HepG2 (cell line): ENCODE measurements around the gene F12. TPM values are rescaled to one million over a fixed set of nuclear protein-coding genes. Genes with fewer than 3 reads are reported as not detected.

Experiments
- ATAC-seq: fragments of 200-7000 bp; cut with Tn5 transposase; 3 replicates; pipeline ENCODE4 v1.9.1; 2020; ENCODE audit warnings: mild to moderate bottlenecking, moderate library complexity
- BruUV-seq: library from RNA; stranded (reverse); fragments of 400-500 nt; replicated peaks from 2 replicates; lab custom pipeline; 2021; lab: Mats Ljungman, UMichigan
- CTCF ChIA-PET: fragments of 300-600 bp; formaldehyde crosslinking; extraction: SDS; loops from one replicate; lab custom pipeline; 2021; ENCODE audit warnings: low total read pairs, inconsistent platforms, low intra/inter-chr PET ratio; lab: Yijun Ruan, JAX
- POLR2A ChIA-PET: fragments of 350-600 bp; sonication (Branson Sonifier 250); formaldehyde crosslinking; loops from one replicate; lab custom pipeline; 2020; ENCODE audit warnings: antibody characterized with exemption, inconsistent platforms; lab: Yijun Ruan, JAX
- DNase-seq: peaks from one replicate; pipeline ENCODE4 v3.0.0-alpha.2; 2015; ENCODE audit warnings: low spot score
- FAIRE-seq: peaks from 3 replicates; lab custom pipeline; 2011; peaks lifted over from hg19 to GRCh38; lab: Jason Lieb, UNC
- H2AFZ ChIP-seq: one replicate; pipeline ENCODE4 v1.6.1; 2011; ENCODE audit warnings: low read length, inconsistent platforms
- H3K27ac ChIP-seq: fragments of 300-600 bp; 3 replicates; pipeline ENCODE4 v1.8.0; 2011; ENCODE audit warnings: mixed run types, mild to moderate bottlenecking, mixed read lengths, low read length, inconsistent platforms; ENCODE audit not compliant: insufficient read depth; ENCODE audit errors: extremely low read length
- H3K27me3 ChIP-seq, 2 experiments: fragments of 200-600 bp in 1 of 2; 2 replicates in 1 of 2; 3 replicates in 1 of 2; pipeline versions ENCODE4 v1.6.0 to v1.8.0; 2011; ENCODE audit warnings: low read length in 2 of 2, mild to moderate bottlenecking in 2 of 2, moderate library complexity in 2 of 2, inconsistent platforms in 1 of 2; ENCODE audit not compliant: insufficient read depth in 2 of 2, control insufficient read depth in 1 of 2
- H3K36me3 ChIP-seq, 2 experiments: fragments of 200-600 bp in 1 of 2; replicated peaks in 1 of 2; 2 replicates in 1 of 2; 3 replicates in 1 of 2; pipeline versions ENCODE4 v1.5.1 to v1.8.0; 2011; ENCODE audit warnings: low read length in 2 of 2, inconsistent platforms in 1 of 2; ENCODE audit not compliant: insufficient read depth in 2 of 2, control insufficient read depth in 1 of 2
- H3K4me1 ChIP-seq: 2 replicates; pipeline ENCODE4 v1.5.1; 2012; ENCODE audit warnings: low read length, inconsistent platforms; ENCODE audit not compliant: insufficient read depth
- H3K4me2 ChIP-seq: 2 replicates; pipeline ENCODE4 v1.6.0; 2011; ENCODE audit warnings: low read depth, low read length, inconsistent platforms
- H3K4me3 ChIP-seq, 3 experiments: fragments of 200-600 bp in 1 of 3; sonication (generic), shearing (Covaris generic) in 1 of 3; replicated peaks in 1 of 3; 2 replicates each; pipeline ENCODE4 v1.5.1; 2011 to 2016; ENCODE audit warnings: low read length in 3 of 3, inconsistent platforms in 2 of 3, low read depth in 2 of 3, mild to moderate bottlenecking in 2 of 3, control low read depth in 1 of 3, mixed read lengths in 1 of 3; ENCODE audit not compliant: insufficient read depth in 1 of 3
- H3K79me2 ChIP-seq: one replicate; pipeline ENCODE4 v1.6.1; 2011; ENCODE audit warnings: low read length, inconsistent platforms; ENCODE audit not compliant: insufficient read depth
- H3K9ac ChIP-seq: 2 replicates; pipeline ENCODE4 v1.6.0; 2011; ENCODE audit warnings: mild to moderate bottlenecking, low read depth, low read length, inconsistent platforms; ENCODE audit not compliant: insufficient read depth
- H3K9me3 ChIP-seq: 2 replicates; pipeline ENCODE4 v1.5.1; 2012; ENCODE audit warnings: mild to moderate bottlenecking, low read length
- H4K20me1 ChIP-seq: 2 replicates; pipeline ENCODE4 v1.6.0; 2011; ENCODE audit warnings: inconsistent platforms, mild to moderate bottlenecking, low read length, moderate library complexity; ENCODE audit not compliant: insufficient read depth
- AGO1 ChIP-seq: fragments of 200-400 bp; formaldehyde crosslinking; IDR thresholded peaks from 2 replicates; pipeline ENCODE4 v1.6.1; 2017; ENCODE audit warnings: mild to moderate bottlenecking, low read depth, low read length, moderate library complexity; ENCODE audit not compliant: poor library complexity, severe bottlenecking
- AGO2 ChIP-seq: fragments of 200-400 bp; formaldehyde crosslinking; optimal IDR thresholded peaks from 2 replicates; pipeline ENCODE3; 2017; ENCODE audit warnings: mild to moderate bottlenecking, low read depth, low read length, moderate library complexity
- ETV5 ChIP-seq: IDR thresholded peaks from 2 replicates; pipeline ENCODE4 v1.6.1; 2018; ENCODE audit warnings: missing biosample characterization, missing genetic modification reagents, inconsistent platforms, borderline replicate concordance
- GPN1 ChIP-seq: sonication (generic); formaldehyde crosslinking; IDR thresholded peaks from 2 replicates; pipeline ENCODE4 v1.5.1; 2020; ENCODE audit warnings: missing genetic modification reagents, borderline replicate concordance
- KDM2A ChIP-seq: sonication (generic); formaldehyde crosslinking; IDR thresholded peaks from 2 replicates; pipeline ENCODE4 v1.4.0; 2020; ENCODE audit warnings: low read depth, missing genetic modification reagents, borderline replicate concordance
- MBD4 ChIP-seq: IDR thresholded peaks from 2 replicates; pipeline ENCODE4 v1.6.1; 2012; ENCODE audit warnings: low read length, inconsistent platforms, borderline replicate concordance
- NCOA5 ChIP-seq: sonication (generic); formaldehyde crosslinking; IDR thresholded peaks from 2 replicates; pipeline ENCODE4 v1.4.0; 2020; ENCODE audit warnings: missing genetic modification reagents
- POGZ ChIP-seq: sonication (generic); formaldehyde crosslinking; IDR thresholded peaks from 2 replicates; pipeline ENCODE4 v1.4.0; 2020; ENCODE audit warnings: mild to moderate bottlenecking, missing genetic modification reagents
- RBFOX2 ChIP-seq: fragments of 200-400 bp; formaldehyde crosslinking; IDR thresholded peaks from 2 replicates; pipeline ENCODE4 v1.6.1; 2017; ENCODE audit warnings: low read depth, mild to moderate bottlenecking, low read length
- SRSF4 ChIP-seq: fragments of 200-400 bp; formaldehyde crosslinking; IDR thresholded peaks from one replicate; pipeline ENCODE4 v1.6.1; 2018; ENCODE audit warnings: mild to moderate bottlenecking, low read depth, low read length, moderate library complexity; ENCODE audit not compliant: poor library complexity, severe bottlenecking
- ZBTB42 ChIP-seq: sonication (generic); formaldehyde crosslinking; IDR thresholded peaks from 2 replicates; pipeline ENCODE4 v1.5.0; 2020; ENCODE audit warnings: mild to moderate bottlenecking, missing genetic modification reagents
- ZNF605 ChIP-seq: sonication (generic); formaldehyde crosslinking; IDR thresholded peaks from 2 replicates; pipeline ENCODE4 v1.8.0; 2022; ENCODE audit warnings: mild to moderate bottlenecking, missing genetic modification reagents
- WGBS: methylation state at CpG from one replicate; pipeline ENCODE4 v1.1.6; 2017; ENCODE audit warnings: low lambda C conversion rate; 5-methylcytosine and 5-hydroxymethylcytosine counted together
- in situ Hi-C: cut with HindIII; loops from 2 replicates; pipeline ENCODE4 v1.10.0; 2017; ENCODE audit warnings: low pct_unique_long_range_greater_than_20kb; ENCODE audit not compliant: extremely low pct_ligation_motif_present
- intact Hi-C: fragments of 100-400 bp; cut with micrococcal nuclease; formaldehyde crosslinking; loops from one replicate; pipeline ENCODE4 v1.10.0; 2022; ENCODE audit not compliant: unreplicated experiment
- polyA plus RNA-seq, 8 experiments: library from polyadenylated mRNA; depleted of rRNA in 3 of 8; stranded (reverse) in 7 of 8; unstranded in 1 of 8; fragments of >200 nt; fragmentation: Illumina TruSeq in 4 of 8; extraction: Trizol in 4 of 8; gene quantifications; 2 replicates each; pipeline versions ENCODE4 v1.2.1 to v1.2.3, GENCODE V29; 2011 to 2016; ENCODE audit warnings: low read depth in 4 of 8, missing spikeins in 1 of 8, mixed read lengths in 1 of 8; ENCODE audit not compliant: insufficient read depth in 1 of 8
- total RNA-seq, 5 experiments: library from RNA; depleted of rRNA; stranded (reverse); fragments of >200 nt; fragmentation: Illumina TruSeq; extraction: Trizol; gene quantifications; 2 replicates each; pipeline ENCODE4 v1.2.3, GENCODE V29; 2016; ENCODE audit warnings: low read depth in 1 of 5
- TF ChIP-seq, protein P1 (sequence below): sonication (generic); formaldehyde crosslinking; IDR thresholded peaks from 2 replicates; pipeline ENCODE4 v1.9.0; 2021; ENCODE audit warnings: mild to moderate bottlenecking, missing genetic modification reagents

F12 gene
- total and polyA plus RNA-seq, 2 of the 13 experiments (the other 11 are each of a cell fraction or from before 2014, with no cell fraction given) = 2.5 to 3.0 TPM

DNA sequence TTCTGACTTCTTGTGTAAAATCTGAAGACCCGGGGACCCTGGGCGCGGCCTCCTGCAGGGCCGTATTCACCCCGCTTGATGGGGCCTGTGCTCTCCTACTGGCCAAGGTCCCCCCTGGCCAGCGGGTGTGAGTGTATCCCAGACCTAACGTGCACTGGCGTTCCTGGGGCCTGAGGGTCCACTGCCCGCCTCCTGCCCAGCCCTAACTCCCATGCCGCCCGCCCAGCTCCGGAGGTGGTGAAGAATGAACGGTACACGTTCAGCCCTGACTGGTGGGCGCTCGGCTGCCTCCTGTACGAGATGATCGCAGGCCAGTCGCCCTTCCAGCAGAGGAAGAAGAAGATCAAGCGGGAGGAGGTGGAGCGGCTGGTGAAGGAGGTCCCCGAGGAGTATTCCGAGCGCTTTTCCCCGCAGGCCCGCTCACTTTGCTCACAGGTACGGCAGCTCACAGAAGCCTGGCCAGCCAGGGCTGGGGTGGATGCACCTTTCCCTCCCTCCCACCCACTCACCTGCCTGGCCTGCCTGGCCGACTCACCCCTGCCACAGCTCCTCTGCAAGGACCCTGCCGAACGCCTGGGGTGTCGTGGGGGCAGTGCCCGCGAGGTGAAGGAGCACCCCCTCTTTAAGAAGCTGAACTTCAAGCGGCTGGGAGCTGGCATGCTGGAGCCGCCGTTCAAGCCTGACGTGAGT, 26.6 kb upstream of the F12 start:
- no peaks in the 10 kb centered on the region for H3K79me2 ChIP-seq
- intact Hi-C loops (no loop called here), in situ Hi-C loops (no loop called here)
- ChIA-PET CTCF (no interaction called here), POLR2A (interaction anchor here (1.1 to 2.6 kb wide), 4 partner anchors 9 to 31 kb away, joined by 3 to 6 read pairs (median 4); partner anchors contain the start of gene GRK6)
- H2AFZ ChIP-seq = no peak overlapping the region
- 97% methylated on average over 22 of the region's 37 CpGs for WGBS
- H3K4me1 ChIP-seq = peaks cover 35% of the 10 kb centered on the region
- H3K4me3 ChIP-seq = no peak overlapping the region
- H3K27me3 ChIP-seq = no peaks in the 10 kb centered on the region
- no peak for ATAC-seq
- H4K20me1 ChIP-seq = no peaks in the 10 kb centered on the region
- FAIRE-seq = no peak
- no peak for DNase-seq
- BruUV-seq = no TSS peak
- peak overlapping the region; percentile 43 for H3K27ac ChIP-seq
- no peak for TF ChIP-seq SRSF4
- TF ChIP-seq ZNF605 (CRISPR knock-in tag) = peak; percentile 52; the same call in 1 of the 2 replicates
- TF ChIP-seq AGO1 = peak; percentile 38
- TF ChIP-seq, protein P1, sequence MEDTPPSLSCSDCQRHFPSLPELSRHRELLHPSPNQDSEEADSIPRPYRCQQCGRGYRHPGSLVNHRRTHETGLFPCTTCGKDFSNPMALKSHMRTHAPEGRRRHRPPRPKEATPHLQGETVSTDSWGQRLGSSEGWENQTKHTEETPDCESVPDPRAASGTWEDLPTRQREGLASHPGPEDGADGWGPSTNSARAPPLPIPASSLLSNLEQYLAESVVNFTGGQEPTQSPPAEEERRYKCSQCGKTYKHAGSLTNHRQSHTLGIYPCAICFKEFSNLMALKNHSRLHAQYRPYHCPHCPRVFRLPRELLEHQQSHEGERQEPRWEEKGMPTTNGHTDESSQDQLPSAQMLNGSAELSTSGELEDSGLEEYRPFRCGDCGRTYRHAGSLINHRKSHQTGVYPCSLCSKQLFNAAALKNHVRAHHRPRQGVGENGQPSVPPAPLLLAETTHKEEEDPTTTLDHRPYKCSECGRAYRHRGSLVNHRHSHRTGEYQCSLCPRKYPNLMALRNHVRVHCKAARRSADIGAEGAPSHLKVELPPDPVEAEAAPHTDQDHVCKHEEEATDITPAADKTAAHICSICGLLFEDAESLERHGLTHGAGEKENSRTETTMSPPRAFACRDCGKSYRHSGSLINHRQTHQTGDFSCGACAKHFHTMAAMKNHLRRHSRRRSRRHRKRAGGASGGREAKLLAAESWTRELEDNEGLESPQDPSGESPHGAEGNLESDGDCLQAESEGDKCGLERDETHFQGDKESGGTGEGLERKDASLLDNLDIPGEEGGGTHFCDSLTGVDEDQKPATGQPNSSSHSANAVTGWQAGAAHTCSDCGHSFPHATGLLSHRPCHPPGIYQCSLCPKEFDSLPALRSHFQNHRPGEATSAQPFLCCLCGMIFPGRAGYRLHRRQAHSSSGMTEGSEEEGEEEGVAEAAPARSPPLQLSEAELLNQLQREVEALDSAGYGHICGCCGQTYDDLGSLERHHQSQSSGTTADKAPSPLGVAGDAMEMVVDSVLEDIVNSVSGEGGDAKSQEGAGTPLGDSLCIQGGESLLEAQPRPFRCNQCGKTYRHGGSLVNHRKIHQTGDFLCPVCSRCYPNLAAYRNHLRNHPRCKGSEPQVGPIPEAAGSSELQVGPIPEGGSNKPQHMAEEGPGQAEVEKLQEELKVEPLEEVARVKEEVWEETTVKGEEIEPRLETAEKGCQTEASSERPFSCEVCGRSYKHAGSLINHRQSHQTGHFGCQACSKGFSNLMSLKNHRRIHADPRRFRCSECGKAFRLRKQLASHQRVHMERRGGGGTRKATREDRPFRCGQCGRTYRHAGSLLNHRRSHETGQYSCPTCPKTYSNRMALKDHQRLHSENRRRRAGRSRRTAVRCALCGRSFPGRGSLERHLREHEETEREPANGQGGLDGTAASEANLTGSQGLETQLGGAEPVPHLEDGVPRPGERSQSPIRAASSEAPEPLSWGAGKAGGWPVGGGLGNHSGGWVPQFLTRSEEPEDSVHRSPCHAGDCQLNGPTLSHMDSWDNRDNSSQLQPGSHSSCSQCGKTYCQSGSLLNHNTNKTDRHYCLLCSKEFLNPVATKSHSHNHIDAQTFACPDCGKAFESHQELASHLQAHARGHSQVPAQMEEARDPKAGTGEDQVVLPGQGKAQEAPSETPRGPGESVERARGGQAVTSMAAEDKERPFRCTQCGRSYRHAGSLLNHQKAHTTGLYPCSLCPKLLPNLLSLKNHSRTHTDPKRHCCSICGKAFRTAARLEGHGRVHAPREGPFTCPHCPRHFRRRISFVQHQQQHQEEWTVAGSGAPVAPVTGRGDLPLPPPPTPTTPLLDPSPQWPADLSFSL = no peak
- no peak for TF ChIP-seq NCOA5 (CRISPR knock-in tag)
- TF ChIP-seq ETV5 = no peak
- TF ChIP-seq ZBTB42 (CRISPR knock-in tag) = no peak
- TF ChIP-seq GPN1 (CRISPR knock-in tag) = no peak
- peak; percentile 91 for TF ChIP-seq AGO2
- no peak for TF ChIP-seq POGZ (CRISPR knock-in tag)
- 0 out of 2 replicates have a peak, but pooled peaks have one; percentile 22 for TF ChIP-seq KDM2A (CRISPR knock-in tag)
- TF ChIP-seq MBD4 = no peak
- 0 out of 2 replicates have a peak, but pooled peaks have one; percentile 34 for TF ChIP-seq RBFOX2
- H3K4me2 ChIP-seq = 0 out of 2 replicates have a peak overlapping the region, but pooled peaks have one; percentile 14
- H3K36me3 ChIP-seq = peaks cover 22 to 34% of the 10 kb centered on the region in 2 experiments; a peak in 4 of 5 replicates
- no peaks in the 10 kb centered on the region for H3K9me3 ChIP-seq
- no peak overlapping the region for H3K9ac ChIP-seq
